ENCODE data around the gene IRF8. TPM values are rescaled to one million over a fixed set of nuclear protein-coding genes. Genes with fewer than 3 reads are reported as not detected.

The IRF8 gene
- polyA plus RNA-seq, 4 donors, result 28.0 to 52.1 (median 43.2) TPM

- Histone ChIP-seq H3K27ac (ENCODE audit: low read depth in 1 of 3, low read length in 2 of 3) (no peak overlapping the region), H3K4me3 (ENCODE audit: low read depth in 1 of 3, low read length in 3 of 3) (no peak overlapping the region), H3K9me3 (ENCODE audit: control insufficient read depth in 2 of 2, insufficient read depth in 1 of 2, low read depth in 1 of 2, low read length in 1 of 2) (no peaks in the 10 kb centered on the region), H3K4me1 (ENCODE audit: control insufficient read depth in 3 of 3, insufficient read depth in 2 of 3, low read depth in 1 of 3, low read length in 2 of 3) (no peaks in the 10 kb centered on the region), H3K27me3 (ENCODE audit: control insufficient read depth in 3 of 3, insufficient read depth in 3 of 3, low read length in 3 of 3) (no peaks in the 10 kb centered on the region), H3K36me3 (ENCODE audit: control insufficient read depth in 3 of 3, insufficient read depth in 2 of 3, low read depth in 1 of 3, low read length in 3 of 3) (no peaks in the 10 kb centered on the region)
- no peak for FAIRE-seq
- WGBS, 3 donors, result 93 to 96% (median 95%) methylated on average over 11 to 12 of the region's 12 CpGs
- no peak for DNase-seq
Observed at GRCh38 chr16:85952197-85952596, 53.2 kb downstream of the IRF8 start.

- no peak for DNase-seq
- WGBS, 3 donors, result 88 to 93% (median 93%) methylated on average over 5 of the region's 5 CpGs
- Histone ChIP-seq H3K27me3 (ENCODE audit: control insufficient read depth in 3 of 3, insufficient read depth in 3 of 3, low read length in 3 of 3) (no peaks in the 10 kb centered on the region), H3K9me3 (ENCODE audit: control insufficient read depth in 2 of 2, insufficient read depth in 1 of 2, low read depth in 1 of 2, low read length in 1 of 2) (no peaks in the 10 kb centered on the region), H3K4me3 (ENCODE audit: low read depth in 1 of 3, low read length in 3 of 3) (no peak overlapping the region), H3K36me3 (ENCODE audit: control insufficient read depth in 3 of 3, insufficient read depth in 2 of 3, low read depth in 1 of 3, low read length in 3 of 3) (no peaks in the 10 kb centered on the region), H3K27ac (ENCODE audit: low read depth in 1 of 3, low read length in 2 of 3) (no peak overlapping the region), H3K4me1 (ENCODE audit: control insufficient read depth in 3 of 3, insufficient read depth in 2 of 3, low read depth in 1 of 3, low read length in 2 of 3) (no peaks in the 10 kb centered on the region)
- FAIRE-seq, result no peak
Observed at GRCh38 chr16:85952811-85953210, 53.8 kb downstream of the IRF8 start.

- DNase-seq (no peak), FAIRE-seq (no peak)
- H3K9me3 ChIP-seq (ENCODE audit: control insufficient read depth in 2 of 2, insufficient read depth in 1 of 2, low read depth in 1 of 2, low read length in 1 of 2), result no peaks in the 10 kb centered on the region
- H3K4me3 ChIP-seq (ENCODE audit: low read depth in 1 of 3, low read length in 3 of 3), result no peak overlapping the region
- 85 to 95% (median 90%) methylated on average over 12 of the region's 12 CpGs for WGBS, 3 donors
- H3K4me1 ChIP-seq (ENCODE audit: control insufficient read depth in 3 of 3, insufficient read depth in 2 of 3, low read depth in 1 of 3, low read length in 2 of 3), result peaks cover 0 to 4% (median 0%) of the 10 kb centered on the region in 3 donors
- H3K27ac ChIP-seq (ENCODE audit: low read depth in 1 of 3, low read length in 2 of 3), result no peak overlapping the region
- H3K36me3 ChIP-seq (ENCODE audit: control insufficient read depth in 3 of 3, insufficient read depth in 2 of 3, low read depth in 1 of 3, low read length in 3 of 3), result no peaks in the 10 kb centered on the region
- no peaks in the 10 kb centered on the region for H3K27me3 ChIP-seq (ENCODE audit: control insufficient read depth in 3 of 3, insufficient read depth in 3 of 3, low read length in 3 of 3)
Observed at GRCh38 chr16:85954927-85955519, 56.1 kb downstream of the IRF8 start.

GRCh38 chr16:85955566-85955965, 56.6 kb downstream of the IRF8 start:
- H3K27me3 ChIP-seq (ENCODE audit: control insufficient read depth in 3 of 3, insufficient read depth in 3 of 3, low read length in 3 of 3), result no peaks in the 10 kb centered on the region
- H3K9me3 ChIP-seq (ENCODE audit: control insufficient read depth in 2 of 2, insufficient read depth in 1 of 2, low read depth in 1 of 2, low read length in 1 of 2), result no peaks in the 10 kb centered on the region
- FAIRE-seq (no peak), DNase-seq (no peak)
- 65 to 74% (median 69%) methylated on average over 11 of the region's 11 CpGs for WGBS, 3 donors
- H3K36me3 ChIP-seq (ENCODE audit: control insufficient read depth in 3 of 3, insufficient read depth in 2 of 3, low read depth in 1 of 3, low read length in 3 of 3), result no peaks in the 10 kb centered on the region
- H3K4me1 ChIP-seq (ENCODE audit: control insufficient read depth in 3 of 3, insufficient read depth in 2 of 3, low read depth in 1 of 3, low read length in 2 of 3), result peaks cover 0 to 4% (median 0%) of the 10 kb centered on the region in 3 donors
- H3K4me3 ChIP-seq (ENCODE audit: low read depth in 1 of 3, low read length in 3 of 3), result no peak overlapping the region
- H3K27ac ChIP-seq (ENCODE audit: low read depth in 1 of 3, low read length in 2 of 3), result no peak overlapping the region

- DNase-seq, result no peak
- H3K4me1 ChIP-seq (ENCODE audit: control insufficient read depth in 3 of 3, insufficient read depth in 2 of 3, low read depth in 1 of 3, low read length in 2 of 3), result peaks cover 0 to 4% (median 0%) of the 10 kb centered on the region in 3 donors
- no peak overlapping the region for H3K27ac ChIP-seq (ENCODE audit: low read depth in 1 of 3, low read length in 2 of 3)
- no peaks in the 10 kb centered on the region for H3K36me3 ChIP-seq (ENCODE audit: control insufficient read depth in 3 of 3, insufficient read depth in 2 of 3, low read depth in 1 of 3, low read length in 3 of 3)
- H3K27me3 ChIP-seq (ENCODE audit: control insufficient read depth in 3 of 3, insufficient read depth in 3 of 3, low read length in 3 of 3), result no peaks in the 10 kb centered on the region
- H3K4me3 ChIP-seq (ENCODE audit: low read depth in 1 of 3, low read length in 3 of 3), result no peak overlapping the region
- no peak for FAIRE-seq
- 93 to 95% (median 94%) methylated on average over 15 of the region's 15 CpGs for WGBS, 3 donors
- H3K9me3 ChIP-seq (ENCODE audit: control insufficient read depth in 2 of 2, insufficient read depth in 1 of 2, low read depth in 1 of 2, low read length in 1 of 2), result no peaks in the 10 kb centered on the region
Observed at GRCh38 chr16:85956426-85956825, 57.5 kb downstream of the IRF8 start.

GRCh38 chr16:85958731-85959130, 59.8 kb downstream of the IRF8 start:
- FAIRE-seq (no peak), DNase-seq (no peak)
- 95 to 98% (median 97%) methylated on average over 8 of the region's 8 CpGs for WGBS, 3 donors

GRCh38 chr16:85959686-85960085, 60.7 kb downstream of the IRF8 start:
- DNase-seq (peak; percentile 68 to 80), FAIRE-seq (no peak)
- Histone ChIP-seq H3K27ac (ENCODE audit: low read depth in 1 of 3, low read length in 2 of 3) (no peak overlapping the region), H3K36me3 (ENCODE audit: control insufficient read depth in 3 of 3, insufficient read depth in 2 of 3, low read depth in 1 of 3, low read length in 3 of 3) (no peaks in the 10 kb centered on the region), H3K4me1 (ENCODE audit: control insufficient read depth in 3 of 3, insufficient read depth in 2 of 3, low read depth in 1 of 3, low read length in 2 of 3) (peaks cover 0 to 10% (median 0%) of the 10 kb centered on the region in 3 donors), H3K4me3 (ENCODE audit: low read depth in 1 of 3, low read length in 3 of 3) (no peak overlapping the region), H3K9me3 (ENCODE audit: control insufficient read depth in 2 of 2, insufficient read depth in 1 of 2, low read depth in 1 of 2, low read length in 1 of 2) (peaks cover 0 to 4% of the 10 kb centered on the region in 2 donors), H3K27me3 (ENCODE audit: control insufficient read depth in 3 of 3, insufficient read depth in 3 of 3, low read length in 3 of 3) (no peaks in the 10 kb centered on the region)
- WGBS, 3 donors, result 30 to 57% (median 47%) methylated on average over 9 of the region's 9 CpGs

More at GRCh38 chr16:85958731-85959130, 59.8 kb downstream of the IRF8 start:
- H3K4me1 ChIP-seq (ENCODE audit: control insufficient read depth in 3 of 3, insufficient read depth in 2 of 3, low read depth in 1 of 3, low read length in 2 of 3), result peaks cover 0 to 4% (median 0%) of the 10 kb centered on the region in 3 donors
- no peaks in the 10 kb centered on the region for H3K27me3 ChIP-seq (ENCODE audit: control insufficient read depth in 3 of 3, insufficient read depth in 3 of 3, low read length in 3 of 3)
- H3K27ac ChIP-seq (ENCODE audit: low read depth in 1 of 3, low read length in 2 of 3), result no peak overlapping the region
- H3K9me3 ChIP-seq (ENCODE audit: control insufficient read depth in 2 of 2, insufficient read depth in 1 of 2, low read depth in 1 of 2, low read length in 1 of 2), result peaks cover 0 to 4% of the 10 kb centered on the region in 2 donors
- no peak overlapping the region for H3K4me3 ChIP-seq (ENCODE audit: low read depth in 1 of 3, low read length in 3 of 3)
- H3K36me3 ChIP-seq (ENCODE audit: control insufficient read depth in 3 of 3, insufficient read depth in 2 of 3, low read depth in 1 of 3, low read length in 3 of 3), result no peaks in the 10 kb centered on the region

- DNase-seq (no peak), FAIRE-seq (no peak)
- no peak overlapping the region for H3K27ac ChIP-seq (ENCODE audit: low read depth in 1 of 3, low read length in 2 of 3)
- H3K9me3 ChIP-seq (ENCODE audit: control insufficient read depth in 2 of 2, insufficient read depth in 1 of 2, low read depth in 1 of 2, low read length in 1 of 2), result peaks cover 0 to 4% of the 10 kb centered on the region in 2 donors
- H3K27me3 ChIP-seq (ENCODE audit: control insufficient read depth in 3 of 3, insufficient read depth in 3 of 3, low read length in 3 of 3), result no peaks in the 10 kb centered on the region
- H3K4me1 ChIP-seq (ENCODE audit: control insufficient read depth in 3 of 3, insufficient read depth in 2 of 3, low read depth in 1 of 3, low read length in 2 of 3), result peaks cover 0 to 10% (median 0%) of the 10 kb centered on the region in 3 donors
- H3K36me3 ChIP-seq (ENCODE audit: control insufficient read depth in 3 of 3, insufficient read depth in 2 of 3, low read depth in 1 of 3, low read length in 3 of 3), result no peaks in the 10 kb centered on the region
- WGBS, 3 donors, result 73 to 80% (median 77%) methylated on average over 10 of the region's 10 CpGs
- no peak overlapping the region for H3K4me3 ChIP-seq (ENCODE audit: low read depth in 1 of 3, low read length in 3 of 3)
Observed at GRCh38 chr16:85960486-85961046, 61.6 kb downstream of the IRF8 start.

All from small intestine (tissue), 7 donors.